HG03159 (cell line): Measurements from ENCODE around the gene IQGAP2.
"Not testable (repeated sequence)": the region's sequence is repeated elsewhere in the genome, so short reads cannot be mapped to it uniquely, and the experiment has no call there.

Experiments
- ATAC-seq: cut with Tn5 transposase; IDR thresholded peaks from one replicate; pipeline ENCODE4 v1.9.1; 2021; ENCODE audit warnings: mild to moderate bottlenecking, moderate library complexity; ENCODE audit not compliant: unreplicated experiment

Gene IQGAP2

DNA sequence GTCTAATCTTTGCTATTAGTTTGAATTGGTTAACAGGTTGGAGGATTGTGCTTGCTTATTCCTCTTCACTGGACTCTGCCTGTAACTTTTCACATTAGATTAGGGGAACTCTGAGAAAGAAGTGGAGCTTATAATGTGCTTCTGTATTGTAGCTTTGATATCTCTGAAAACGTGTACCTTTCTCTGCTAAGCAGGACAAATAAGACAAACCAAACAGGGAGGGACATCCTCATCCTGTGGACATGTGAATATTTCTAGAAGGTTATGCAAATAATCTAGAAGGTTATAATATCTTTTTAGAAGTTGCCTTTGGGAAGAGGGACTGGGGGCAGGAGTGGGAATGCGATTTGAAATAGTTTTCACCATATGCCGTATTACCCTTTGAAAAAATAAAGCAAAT is 11.7 kb downstream of the IQGAP2 start:
- no peak for ATAC-seq

GRCh38 chr5:76415855-76416254 is 12.8 kb downstream of the IQGAP2 start:
- ATAC-seq, result no peak

- ATAC-seq, result no peak
Observed at GRCh38 chr5:76419597-76420298, 16.7 kb downstream of the IQGAP2 start.

DNA sequence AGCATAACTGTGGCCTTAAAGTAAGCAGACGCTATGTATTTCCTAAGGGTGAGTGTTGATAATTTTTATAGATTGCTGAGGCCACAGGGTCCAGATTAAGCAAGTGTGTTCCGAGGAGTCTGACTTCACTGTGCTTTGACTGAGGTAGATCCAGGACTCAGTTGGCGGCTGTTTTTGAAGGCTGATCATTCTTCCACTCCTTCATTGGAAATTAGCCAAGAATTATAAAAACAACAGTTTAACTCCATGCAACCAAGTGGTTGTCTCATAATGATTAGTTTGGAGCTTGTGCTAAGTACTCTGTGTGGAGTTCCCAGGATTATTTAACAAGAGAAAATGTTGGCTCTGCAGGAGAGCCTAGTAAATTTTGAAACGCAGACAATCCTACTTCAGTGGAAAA is 19.1 kb downstream of the IQGAP2 start:
- no peak for ATAC-seq

DNA sequence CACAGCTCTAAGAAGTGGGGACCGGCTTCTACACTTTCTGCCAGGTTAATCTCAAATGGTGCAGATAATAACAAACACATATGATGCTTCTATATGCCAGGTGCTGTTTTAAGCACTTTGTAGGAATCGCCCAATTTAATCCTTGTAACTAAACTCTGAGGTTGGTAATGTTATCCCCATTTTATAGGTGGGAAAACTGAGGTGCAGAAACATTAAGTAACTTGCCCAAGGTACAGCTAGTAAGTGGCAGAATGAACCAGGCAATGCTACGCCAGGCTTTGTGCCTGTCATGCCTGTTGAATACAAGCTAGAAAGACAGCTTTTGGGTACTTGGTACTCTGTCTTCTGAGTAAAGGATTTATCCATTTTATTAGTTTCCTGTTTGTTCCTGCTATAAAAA is 19.7 kb downstream of the IQGAP2 start:
- no peak for ATAC-seq

- no peak for ATAC-seq
Observed at GRCh38 chr5:76425146-76425545, 22.1 kb downstream of the IQGAP2 start.

- no peak for ATAC-seq
Observed at GRCh38 chr5:76425928-76426804, 23.1 kb downstream of the IQGAP2 start.

GRCh38 chr5:76427206-76428140 is 24.4 kb downstream of the IQGAP2 start:
- ATAC-seq, result no peak

DNA sequence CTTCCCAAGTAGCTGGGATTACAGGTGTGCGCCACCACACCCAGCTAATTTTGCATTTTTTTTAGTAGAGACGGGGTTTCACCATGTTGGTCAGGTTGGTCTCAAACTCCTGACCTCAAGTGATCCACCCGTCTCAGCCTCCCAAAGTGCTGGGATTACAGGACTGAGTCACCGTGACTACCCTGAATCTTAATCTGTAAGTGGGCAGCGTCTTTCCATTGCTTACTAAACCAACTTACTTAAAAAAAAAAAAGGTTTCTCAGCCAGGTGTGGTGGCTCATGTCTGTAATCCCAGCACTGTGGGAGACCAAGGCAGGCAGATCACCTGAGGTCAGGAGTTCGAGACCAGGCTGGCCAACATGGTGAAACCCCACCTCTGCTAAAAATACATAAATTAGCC is 25.5 kb downstream of the IQGAP2 start:
- ATAC-seq, result not testable (repeated sequence)

DNA sequence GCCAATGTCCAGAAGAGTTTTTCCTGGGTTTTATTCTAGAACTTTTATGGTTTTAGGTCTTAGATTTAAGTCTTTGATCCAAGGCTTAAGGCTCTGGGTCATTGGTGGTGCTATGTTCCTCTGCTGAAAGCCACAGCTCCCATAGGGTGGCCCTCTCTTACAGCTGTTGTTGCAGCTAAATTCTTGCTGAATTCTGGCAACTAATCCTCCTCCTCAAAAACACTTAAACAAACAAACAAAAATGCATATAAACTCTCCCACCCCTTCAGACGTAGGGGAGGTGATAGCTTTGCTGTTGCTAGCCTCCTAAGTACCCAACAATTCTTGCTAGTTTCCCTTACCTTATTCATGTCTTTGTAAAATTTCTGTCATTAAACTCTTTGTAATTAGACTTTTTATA is 30.2 kb downstream of the IQGAP2 start:
- no peak for ATAC-seq

DNA sequence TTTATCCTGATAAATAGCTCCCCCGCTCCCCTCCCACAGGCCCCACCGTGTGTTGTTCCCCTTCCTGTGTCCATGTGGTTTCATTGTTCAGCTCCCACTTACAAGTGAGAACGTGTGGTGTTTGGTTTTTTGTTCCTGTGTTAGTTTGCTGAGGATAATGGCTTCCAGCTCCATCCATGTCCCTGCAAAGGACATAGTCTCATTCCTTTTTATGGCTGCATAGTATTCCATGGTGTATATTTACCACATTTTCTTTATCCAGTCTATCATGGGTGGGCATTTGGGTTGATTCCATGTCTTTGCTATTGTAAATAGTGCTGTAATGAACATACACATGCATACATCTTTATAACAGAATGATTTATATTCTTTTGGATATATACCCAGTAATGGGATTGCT is 34.4 kb downstream of the IQGAP2 start:
- ATAC-seq, result not testable (repeated sequence)

DNA sequence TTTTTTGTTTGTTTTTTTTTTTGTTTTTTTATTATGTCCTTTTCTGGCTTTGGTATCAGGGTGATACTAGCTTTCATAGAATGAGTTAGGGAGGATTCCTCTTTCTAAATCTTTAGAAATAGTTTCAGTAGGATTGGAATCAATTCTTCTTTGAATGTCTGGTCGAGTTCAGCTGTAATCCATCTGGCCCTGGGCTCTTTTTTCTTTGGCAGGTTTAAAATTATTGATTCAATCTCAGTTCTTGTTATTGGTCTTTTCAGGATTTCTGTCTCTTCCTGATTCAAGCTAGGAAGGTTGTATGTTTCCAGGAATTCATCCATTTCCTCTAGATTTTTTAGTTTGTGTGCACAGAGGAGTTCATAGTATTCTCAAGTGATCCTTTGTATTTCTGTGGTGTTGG is 34.9 kb downstream of the IQGAP2 start:
- ATAC-seq, result no peak

- ATAC-seq, result no peak
Observed at GRCh38 chr5:76439201-76439600, 36.1 kb downstream of the IQGAP2 start.

DNA sequence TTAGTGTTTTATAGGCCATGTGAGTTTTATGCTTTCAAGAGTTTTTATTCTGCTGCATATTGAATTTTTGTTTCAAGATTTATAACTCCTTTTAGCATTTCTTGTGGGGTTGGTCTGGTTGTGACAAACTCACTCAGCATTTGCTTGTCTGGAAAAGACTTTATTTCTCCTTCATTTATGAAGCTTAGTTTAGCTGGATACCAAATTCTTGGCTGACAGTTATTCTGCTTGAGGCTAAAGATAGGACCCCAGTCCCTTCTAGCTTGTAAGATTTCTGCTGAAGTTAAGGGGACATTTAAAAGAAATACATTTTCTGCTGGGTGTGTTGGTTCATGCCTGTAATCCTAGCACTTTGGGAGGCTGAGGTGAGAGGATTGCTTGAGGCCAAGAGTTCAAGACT is 36.8 kb downstream of the IQGAP2 start:
- ATAC-seq, result no peak

- no peak for ATAC-seq
Observed at GRCh38 chr5:76441101-76441500, 38.0 kb downstream of the IQGAP2 start.

- no peak for ATAC-seq
Observed at GRCh38 chr5:76441890-76442673, 39.0 kb downstream of the IQGAP2 start.

DNA sequence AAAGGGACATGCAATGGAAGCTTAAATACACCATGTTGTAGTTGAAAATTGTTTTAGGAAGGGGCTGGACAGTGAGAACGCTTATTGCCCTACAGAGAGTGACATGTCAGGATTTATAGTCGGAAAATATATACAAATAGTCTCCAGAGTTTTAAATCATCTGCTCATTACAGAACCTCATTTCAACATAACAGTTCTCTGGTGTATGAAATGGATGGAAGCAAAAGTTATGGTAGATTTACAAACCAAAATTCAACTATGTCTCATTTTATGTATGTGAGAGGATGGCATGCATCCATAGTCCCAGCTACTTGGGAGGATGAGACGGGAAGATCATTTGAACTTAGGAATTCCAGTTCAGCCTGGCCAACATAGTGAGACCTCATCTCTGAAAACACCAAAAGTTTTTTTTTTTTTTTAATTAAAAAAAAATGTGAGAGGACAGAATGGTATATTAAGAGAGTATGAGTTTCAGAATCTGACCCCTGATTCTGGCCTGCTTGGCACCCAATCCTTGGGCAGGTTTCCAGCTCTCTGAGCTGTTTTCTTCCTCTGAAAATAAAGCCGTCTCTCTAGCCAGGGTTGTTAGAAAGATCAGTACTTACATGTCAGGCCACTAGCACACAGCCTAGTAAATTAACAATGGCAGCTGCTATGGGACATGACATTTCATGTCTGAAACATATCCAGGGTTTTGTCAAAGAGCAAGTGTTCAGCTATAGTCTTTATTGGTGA is 40.1 kb downstream of the IQGAP2 start:
- no peak for ATAC-seq

GRCh38 chr5:76445063-76445462 is 42.0 kb downstream of the IQGAP2 start:
- ATAC-seq, result no peak

DNA sequence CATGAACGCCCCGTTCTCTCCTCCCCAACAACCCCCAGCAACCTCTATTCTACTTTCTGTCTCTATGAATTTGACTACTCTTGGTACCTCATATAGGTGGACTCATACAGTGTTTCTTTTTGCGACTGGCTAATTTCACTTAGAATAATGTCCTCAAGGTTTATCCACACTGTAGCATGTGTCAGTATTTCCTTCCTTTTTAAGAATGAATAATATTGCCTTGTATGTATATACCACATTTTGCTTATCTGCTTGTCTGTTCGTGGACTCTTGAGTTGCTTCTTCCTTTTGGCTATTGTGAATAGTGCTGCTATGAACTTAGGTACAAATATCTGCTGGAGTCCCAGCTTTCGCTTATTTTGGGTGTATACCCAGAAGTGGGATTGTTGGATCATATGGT is 42.7 kb downstream of the IQGAP2 start:
- ATAC-seq, result no peak

GRCh38 chr5:76446776-76447175 is 43.7 kb downstream of the IQGAP2 start:
- no peak for ATAC-seq
